GM12878 (cell line): ENCODE measurements around the gene BPI. TPM values are rescaled to one million over a fixed set of nuclear protein-coding genes. Genes with fewer than 3 reads are reported as not detected.

Experiments used
- BCL3 ChIP-seq: IDR thresholded peaks from 2 replicates; pipeline ENCODE4 v1.6.1; 2011; ENCODE audit warnings: borderline replicate concordance, low read depth, mild to moderate bottlenecking, moderate library complexity, low read length; ENCODE audit not compliant: insufficient read depth, poor library complexity, severe bottlenecking
- EP300 ChIP-seq, 2 experiments: fragments of 150-350 bp in 1 of 2; IDR thresholded peaks; 2 replicates each; pipeline ENCODE4 v1.6.1; 2011 to 2012; ENCODE audit warnings: low read depth in 2 of 2, low read length in 2 of 2, borderline replicate concordance in 1 of 2, improper control_type of control experiment in 1 of 2, inconsistent platforms in 1 of 2; ENCODE audit not compliant: control insufficient read depth in 1 of 2
- MYB ChIP-seq: fragments of 150-350 bp; IDR thresholded peaks from 2 replicates; pipeline ENCODE4 v1.6.1; 2014; ENCODE audit warnings: mild to moderate bottlenecking, low read depth, low read length, borderline replicate concordance
- NFYB ChIP-seq: IDR thresholded peaks from 2 replicates; pipeline ENCODE4 v1.6.1; 2011; ENCODE audit warnings: low read depth, mild to moderate bottlenecking, low read length, improper control_type of control experiment, moderate library complexity; ENCODE audit not compliant: insufficient read depth
- PBX3 ChIP-seq: IDR thresholded peaks from 2 replicates; pipeline ENCODE4 v1.6.1; 2011; ENCODE audit warnings: mild to moderate bottlenecking, low read depth, low read length, moderate library complexity; ENCODE audit not compliant: insufficient replicate concordance
- SUPT20H ChIP-seq: IDR thresholded peaks from 2 replicates; pipeline ENCODE4 v1.6.1; 2011; ENCODE audit warnings: low read depth, mild to moderate bottlenecking, low read length, moderate library complexity, borderline replicate concordance; ENCODE audit not compliant: control insufficient read depth
- TARDBP ChIP-seq: IDR thresholded peaks from 2 replicates; pipeline ENCODE4 v1.6.1; 2016; ENCODE audit warnings: borderline replicate concordance
- ZNF207 ChIP-seq: fragments of 450-650 bp; IDR thresholded peaks from 2 replicates; pipeline ENCODE4 v1.6.1; 2014; ENCODE audit warnings: antibody characterized with exemption, mild to moderate bottlenecking, borderline replicate concordance
- polyA plus RNA-seq, 11 experiments: library from polyadenylated mRNA; depleted of rRNA in 4 of 11; unstranded in 6 of 11; stranded (reverse) in 5 of 11; fragments of >200 nt; fragmentation: Nextera tagmentation in 4 of 11; fragmentation: Illumina TruSeq in 1 of 11; extraction: Ambion mirVana in 4 of 11; extraction: Trizol in 1 of 11; gene quantifications; 1 replicate in 1 of 11; 2 replicates in 10 of 11; pipeline versions ENCODE4 v1.2.1 to v1.2.3, GENCODE V29; 2011 to 2016; ENCODE audit warnings: inconsistent platforms in 2 of 11, missing spikeins in 2 of 11, low read depth in 1 of 11
- total RNA-seq, 4 experiments: library from RNA; depleted of rRNA in 3 of 4; stranded (reverse); fragments of >200 nt in 3 of 4; fragmentation: Illumina TruSeq in 1 of 4; extraction: Trizol in 1 of 4; gene quantifications; 2 replicates each; pipeline versions ENCODE4 v1.2.1 to v1.2.3, GENCODE V29; 2013 to 2021
- TF ChIP-seq, protein P1 (sequence below): fragments of 450-650 bp; conservative IDR thresholded peaks from 2 replicates; pipeline ENCODE4 v1.6.1; 2017; ENCODE audit warnings: mild to moderate bottlenecking, moderate library complexity

The BPI gene
- total and polyA plus RNA-seq, 10 of the 15 experiments (the other 5 are each of a cell fraction or from before 2014, with no cell fraction given) = not detected

GRCh38 chr20:38299963-38300362 is 4.0 kb upstream of the BPI start (continued):
- TF ChIP-seq, protein P1, sequence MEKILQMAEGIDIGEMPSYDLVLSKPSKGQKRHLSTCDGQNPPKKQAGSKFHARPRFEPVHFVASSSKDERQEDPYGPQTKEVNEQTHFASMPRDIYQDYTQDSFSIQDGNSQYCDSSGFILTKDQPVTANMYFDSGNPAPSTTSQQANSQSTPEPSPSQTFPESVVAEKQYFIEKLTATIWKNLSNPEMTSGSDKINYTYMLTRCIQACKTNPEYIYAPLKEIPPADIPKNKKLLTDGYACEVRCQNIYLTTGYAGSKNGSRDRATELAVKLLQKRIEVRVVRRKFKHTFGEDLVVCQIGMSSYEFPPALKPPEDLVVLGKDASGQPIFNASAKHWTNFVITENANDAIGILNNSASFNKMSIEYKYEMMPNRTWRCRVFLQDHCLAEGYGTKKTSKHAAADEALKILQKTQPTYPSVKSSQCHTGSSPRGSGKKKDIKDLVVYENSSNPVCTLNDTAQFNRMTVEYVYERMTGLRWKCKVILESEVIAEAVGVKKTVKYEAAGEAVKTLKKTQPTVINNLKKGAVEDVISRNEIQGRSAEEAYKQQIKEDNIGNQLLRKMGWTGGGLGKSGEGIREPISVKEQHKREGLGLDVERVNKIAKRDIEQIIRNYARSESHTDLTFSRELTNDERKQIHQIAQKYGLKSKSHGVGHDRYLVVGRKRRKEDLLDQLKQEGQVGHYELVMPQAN = no peak
- TF ChIP-seq NFYB (no peak), SUPT20H (no peak), TARDBP (no peak), MYB (no peak), BCL3 (no peak), PBX3 (no peak), ZNF207 (no peak), EP300 (IDR thresholded peaks at IDR 0.05; ENCODE audit: borderline replicate concordance in 1 of 2, control insufficient read depth in 1 of 2, low read depth in 2 of 2, low read length in 2 of 2) (no peak)
- TF ChIP-seq, all 136 proteins: peak for 0
